AG04449 (cell line): Measurements from ENCODE around the gene SMPDL3A.

ENCODE experiments used
- CTCF ChIA-PET: fragments of 350-600 bp; formaldehyde crosslinking; extraction: SDS; loops from one replicate; lab custom pipeline; 2021; ENCODE audit warnings: antibody characterized with exemption; lab: Yijun Ruan, JAX
- POLR2A ChIA-PET: fragments of 400-600, 350-600 bp; formaldehyde crosslinking; extraction: SDS; loops from one replicate; lab custom pipeline; 2020; ENCODE audit warnings: antibody characterized with exemption, inconsistent platforms; lab: Yijun Ruan, JAX
- DNase-seq: peaks from one replicate; pipeline ENCODE4 v3.0.0-alpha.2; 2010; ENCODE audit warnings: low read depth, low spot score
- H3K4me3 ChIP-seq: 2 replicates; pipeline ENCODE4 v1.5.1; 2011; ENCODE audit warnings: low read depth, mild to moderate bottlenecking, control low read depth, low read length
- TF ChIP-seq, protein P1 (sequence below): IDR thresholded peaks from one replicate; pipeline ENCODE4 v1.5.1; 2011; ENCODE audit warnings: mild to moderate bottlenecking, moderate library complexity, low read length, control low read depth, inconsistent platforms; ENCODE audit not compliant: insufficient read depth; ENCODE audit errors: missing control alignments

The SMPDL3A gene

GRCh38 chr6:122853259-122853995 is 64.4 kb downstream of the SMPDL3A start:
- ChIA-PET POLR2A (no interaction called here), CTCF (interaction anchor here (2.6 kb wide), 1 partner anchor 14 kb away, joined by 10 read pairs; no protein-coding TSS in a partner anchor)
- H3K4me3 ChIP-seq, result no peak overlapping the region
- no peak for DNase-seq
- TF ChIP-seq, protein P1, sequence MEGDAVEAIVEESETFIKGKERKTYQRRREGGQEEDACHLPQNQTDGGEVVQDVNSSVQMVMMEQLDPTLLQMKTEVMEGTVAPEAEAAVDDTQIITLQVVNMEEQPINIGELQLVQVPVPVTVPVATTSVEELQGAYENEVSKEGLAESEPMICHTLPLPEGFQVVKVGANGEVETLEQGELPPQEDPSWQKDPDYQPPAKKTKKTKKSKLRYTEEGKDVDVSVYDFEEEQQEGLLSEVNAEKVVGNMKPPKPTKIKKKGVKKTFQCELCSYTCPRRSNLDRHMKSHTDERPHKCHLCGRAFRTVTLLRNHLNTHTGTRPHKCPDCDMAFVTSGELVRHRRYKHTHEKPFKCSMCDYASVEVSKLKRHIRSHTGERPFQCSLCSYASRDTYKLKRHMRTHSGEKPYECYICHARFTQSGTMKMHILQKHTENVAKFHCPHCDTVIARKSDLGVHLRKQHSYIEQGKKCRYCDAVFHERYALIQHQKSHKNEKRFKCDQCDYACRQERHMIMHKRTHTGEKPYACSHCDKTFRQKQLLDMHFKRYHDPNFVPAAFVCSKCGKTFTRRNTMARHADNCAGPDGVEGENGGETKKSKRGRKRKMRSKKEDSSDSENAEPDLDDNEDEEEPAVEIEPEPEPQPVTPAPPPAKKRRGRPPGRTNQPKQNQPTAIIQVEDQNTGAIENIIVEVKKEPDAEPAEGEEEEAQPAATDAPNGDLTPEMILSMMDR, result no peak
